ENCODE results near the gene SGTA. TPM values are rescaled to one million over a fixed set of nuclear protein-coding genes. Genes with fewer than 3 reads are reported as not detected.
A peak's percentile ranks its signal among the peaks of the same experiment; 100 is the strongest.

The SGTA gene
- total RNA-seq, 1 donor from 2014 or later: 49.1 TPM

DNA sequence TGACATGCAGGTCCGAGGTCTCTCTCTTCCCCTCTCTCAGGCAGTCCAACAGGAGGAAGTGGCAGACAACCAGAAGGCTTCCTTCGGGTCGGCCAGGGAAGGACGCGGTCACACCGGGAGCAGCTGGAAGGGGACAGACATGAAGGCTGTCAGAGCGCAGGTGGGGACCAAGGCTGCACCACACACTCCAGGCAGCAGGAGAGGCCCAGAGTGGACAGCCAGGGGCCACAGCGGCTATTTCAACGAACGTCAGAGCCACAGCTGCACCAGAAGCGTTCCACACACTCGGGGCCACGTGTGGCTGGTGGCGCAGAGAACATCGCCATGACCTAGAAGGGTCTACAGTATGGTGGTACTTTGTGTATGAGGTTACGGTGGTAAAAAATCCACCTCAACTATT, 27.3 kb downstream of the SGTA start:
- no peak for DNase-seq (ENCODE audit: low read depth, low spot score)

DNA sequence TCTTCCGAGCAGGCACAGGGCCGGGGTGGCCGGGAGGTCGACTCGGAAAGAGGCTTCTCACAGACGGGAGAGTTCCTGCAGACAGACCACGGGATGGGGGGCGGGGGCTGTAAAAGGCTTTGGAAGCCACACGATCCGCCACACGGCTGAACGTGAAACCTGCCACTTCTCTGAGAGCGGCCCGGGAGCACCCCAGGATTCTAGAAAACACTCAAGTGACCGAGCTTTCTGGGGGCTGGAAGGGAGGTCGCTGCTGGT, 27.7 kb downstream of the SGTA start:
- DNase-seq (ENCODE audit: low read depth, low spot score): no peak

GRCh38 chr19:2754659-2755447, 28.2 kb downstream of the SGTA start:
- no peak for DNase-seq (ENCODE audit: low read depth, low spot score)

DNA sequence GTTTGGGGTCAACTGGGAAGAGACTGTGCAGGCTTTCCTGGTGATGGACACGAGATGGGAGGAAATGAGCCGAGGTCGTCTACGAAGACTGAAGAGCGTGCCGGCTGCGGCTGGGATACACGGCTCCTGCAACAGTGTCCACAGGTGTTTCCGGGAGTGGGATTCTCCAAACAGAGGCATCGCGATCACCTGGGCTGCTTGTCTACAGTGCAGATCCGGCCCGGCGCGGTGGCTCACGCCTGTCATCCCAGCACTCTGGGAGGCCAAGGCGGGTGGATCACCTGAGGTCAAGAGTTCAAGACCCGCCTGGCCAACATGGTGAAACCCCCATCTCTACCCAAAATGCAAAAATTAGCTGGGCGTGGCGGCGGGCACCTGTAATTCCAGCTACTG, 31.6 kb downstream of the SGTA start:
- DNase-seq (ENCODE audit: low read depth, low spot score): no peak

- DNase-seq (ENCODE audit: low read depth, low spot score): no peak
These were observed 32.1 kb downstream of the SGTA start for GRCh38 chr19:2750808-2751437.

- no peak for DNase-seq (ENCODE audit: low read depth, low spot score)
These were observed 35.7 kb downstream of the SGTA start for GRCh38 chr19:2747349-2747748.

GRCh38 chr19:2744113-2744512, 39.0 kb downstream of the SGTA start:
- no peak for DNase-seq (ENCODE audit: low read depth, low spot score)

DNA sequence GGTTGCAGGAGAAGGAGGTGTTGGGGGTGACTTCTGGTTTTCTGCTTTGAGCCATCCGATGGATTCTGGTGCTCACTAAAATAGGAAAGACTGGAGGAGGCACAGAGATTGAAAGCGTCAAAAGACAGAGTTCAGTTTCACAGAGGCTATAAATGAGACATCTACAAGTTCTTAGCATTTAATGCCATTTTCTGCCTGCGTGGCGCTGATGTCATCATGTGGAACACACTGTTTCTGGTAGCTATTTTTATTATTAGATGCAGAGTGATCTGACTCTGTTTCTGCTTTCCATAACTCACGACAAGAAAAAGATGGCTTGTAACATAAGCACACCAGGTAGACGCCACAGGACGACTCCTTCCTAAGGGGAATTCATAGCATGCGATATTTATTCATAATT, 40.0 kb downstream of the SGTA start:
- DNase-seq (ENCODE audit: low read depth, low spot score): no peak

DNA sequence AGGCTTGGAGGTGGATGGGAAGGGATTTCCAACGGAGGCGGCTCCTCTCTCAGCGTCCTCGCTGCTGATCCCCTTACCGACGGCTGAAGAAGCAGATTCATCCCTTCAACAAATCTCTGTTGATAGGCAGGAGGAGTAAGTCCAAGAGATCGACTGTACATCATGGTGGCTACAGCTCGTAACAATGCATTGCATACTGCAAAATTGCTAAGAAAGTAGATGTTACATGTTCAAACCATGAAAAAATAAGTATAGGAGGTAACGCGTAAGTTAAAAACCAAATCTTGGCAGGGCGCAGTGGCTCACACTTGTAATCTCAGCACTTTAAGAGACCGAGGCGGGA, 42.8 kb downstream of the SGTA start:
- no peak for DNase-seq (ENCODE audit: low read depth, low spot score)

DNA sequence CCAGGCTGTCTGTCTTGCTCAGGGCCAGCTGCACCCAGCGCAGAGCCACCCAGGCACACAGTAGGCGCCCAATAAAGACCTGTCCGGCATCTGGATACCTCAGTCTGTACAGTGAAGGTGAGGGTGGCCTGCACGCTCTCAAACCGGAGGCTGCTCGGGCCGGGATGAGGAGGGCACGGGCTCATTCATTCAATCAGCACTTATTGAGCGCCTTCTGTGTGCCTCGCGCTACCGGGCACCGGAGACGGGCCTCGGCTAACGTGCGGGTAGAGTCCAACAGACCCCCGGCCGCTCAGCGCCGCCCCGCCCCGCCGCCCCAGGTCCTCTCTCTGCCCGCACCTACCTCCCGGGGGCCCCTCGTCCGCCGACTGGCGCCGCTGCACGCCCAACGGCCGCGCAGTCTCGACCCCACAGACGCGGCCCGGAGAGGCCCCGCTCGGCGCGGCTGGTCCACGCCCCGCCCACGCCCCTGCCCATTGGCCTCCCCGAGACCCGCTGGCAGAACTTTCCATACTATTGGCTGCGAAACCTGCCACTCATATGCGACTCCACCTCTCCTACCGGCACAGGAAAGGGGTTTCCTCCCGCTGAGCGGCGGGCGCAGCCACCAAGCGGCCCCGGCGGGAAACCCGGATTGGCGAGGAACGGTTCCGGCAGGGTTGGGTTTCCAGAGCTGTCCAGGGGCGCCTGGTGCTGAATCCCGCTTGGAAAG, 43.3 kb downstream of the SGTA start, which contains the start of gene SLC39A3:
Gene SLC39A3, minus strand, starts transcription at position 416 of the 712 bp plus-strand sequence. CDS start 2,760 bp downstream, outside the sequence.
- DNase-seq (ENCODE audit: low read depth, low spot score): peak; percentile 96

GRCh38 chr19:2736550-2737190, 46.4 kb downstream of the SGTA start:
- DNase-seq (ENCODE audit: low read depth, low spot score): no peak

GRCh38 chr19:2735374-2735773, 47.7 kb downstream of the SGTA start:
- no peak for DNase-seq (ENCODE audit: low read depth, low spot score)

DNA sequence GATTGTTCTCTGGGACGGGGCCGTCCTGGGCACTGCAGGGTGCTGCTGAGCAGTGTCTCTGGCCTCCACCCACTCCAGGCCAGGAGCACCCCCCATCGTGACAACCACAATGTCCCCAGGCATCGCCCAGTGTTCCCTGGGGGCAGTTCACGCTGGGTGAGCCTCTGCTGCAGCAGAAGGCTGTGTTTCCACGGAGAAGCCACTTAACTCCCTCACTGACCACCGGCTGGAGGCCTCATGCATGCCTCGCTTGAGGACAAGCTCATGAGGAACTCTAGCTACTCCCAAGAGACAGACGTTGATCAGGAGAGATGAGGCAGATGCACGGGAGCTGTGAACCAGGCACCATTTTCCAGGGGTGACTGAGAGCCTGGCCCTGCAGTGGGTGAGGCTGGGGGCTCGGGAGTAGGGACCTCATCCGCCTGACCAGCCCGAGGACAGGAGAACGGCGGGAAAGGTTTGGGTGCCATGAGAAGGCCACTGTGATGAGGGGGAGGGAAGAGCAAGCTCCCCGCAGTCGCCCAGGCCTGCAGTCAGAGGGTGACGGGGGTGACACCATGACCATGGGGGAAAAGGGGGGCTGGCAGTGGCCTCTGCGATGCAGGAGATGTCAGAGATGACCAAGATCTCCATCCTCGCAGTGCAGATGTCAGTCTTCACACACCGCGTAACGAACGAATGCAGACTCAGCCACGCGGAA, 48.3 kb downstream of the SGTA start:
- DNase-seq (ENCODE audit: low read depth, low spot score): no peak

DNA sequence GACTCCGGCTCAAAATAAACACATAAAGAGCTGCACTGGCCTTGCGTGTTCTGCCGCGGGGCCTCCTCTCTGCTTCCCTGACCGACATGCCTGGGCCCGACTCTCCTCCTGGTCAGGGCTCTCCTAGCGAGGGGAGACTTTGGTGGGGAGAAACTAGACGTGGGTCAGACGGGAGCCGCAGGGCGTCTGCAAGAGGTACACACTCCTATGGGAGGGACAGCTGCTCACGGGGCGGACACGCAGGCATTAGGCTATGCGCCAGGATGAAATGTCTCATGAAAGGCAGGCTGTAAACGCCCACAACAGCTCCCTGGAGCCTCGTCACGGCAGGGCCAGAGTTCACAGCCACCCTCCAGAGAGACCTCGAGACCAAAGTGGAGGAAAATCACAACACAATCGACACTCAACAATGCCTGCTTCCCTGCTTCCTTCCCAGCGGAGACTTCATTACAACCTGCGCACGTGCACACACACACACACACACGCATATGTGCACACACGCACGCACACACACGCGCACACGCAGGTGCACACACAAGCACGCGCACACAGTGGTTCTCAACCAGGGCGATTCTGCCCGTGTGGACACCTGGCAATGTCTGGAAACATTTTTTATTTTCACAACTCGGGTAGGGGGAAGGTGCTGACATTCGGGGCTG, 49.0 kb downstream of the SGTA start:
- no peak for DNase-seq (ENCODE audit: low read depth, low spot score)

GRCh38 chr19:2732883-2733282, 50.2 kb downstream of the SGTA start:
- DNase-seq (ENCODE audit: low read depth, low spot score): no peak

- DNase-seq (ENCODE audit: low read depth, low spot score): no peak
These were observed 50.8 kb downstream of the SGTA start for GRCh38 chr19:2732157-2732725.

DNA sequence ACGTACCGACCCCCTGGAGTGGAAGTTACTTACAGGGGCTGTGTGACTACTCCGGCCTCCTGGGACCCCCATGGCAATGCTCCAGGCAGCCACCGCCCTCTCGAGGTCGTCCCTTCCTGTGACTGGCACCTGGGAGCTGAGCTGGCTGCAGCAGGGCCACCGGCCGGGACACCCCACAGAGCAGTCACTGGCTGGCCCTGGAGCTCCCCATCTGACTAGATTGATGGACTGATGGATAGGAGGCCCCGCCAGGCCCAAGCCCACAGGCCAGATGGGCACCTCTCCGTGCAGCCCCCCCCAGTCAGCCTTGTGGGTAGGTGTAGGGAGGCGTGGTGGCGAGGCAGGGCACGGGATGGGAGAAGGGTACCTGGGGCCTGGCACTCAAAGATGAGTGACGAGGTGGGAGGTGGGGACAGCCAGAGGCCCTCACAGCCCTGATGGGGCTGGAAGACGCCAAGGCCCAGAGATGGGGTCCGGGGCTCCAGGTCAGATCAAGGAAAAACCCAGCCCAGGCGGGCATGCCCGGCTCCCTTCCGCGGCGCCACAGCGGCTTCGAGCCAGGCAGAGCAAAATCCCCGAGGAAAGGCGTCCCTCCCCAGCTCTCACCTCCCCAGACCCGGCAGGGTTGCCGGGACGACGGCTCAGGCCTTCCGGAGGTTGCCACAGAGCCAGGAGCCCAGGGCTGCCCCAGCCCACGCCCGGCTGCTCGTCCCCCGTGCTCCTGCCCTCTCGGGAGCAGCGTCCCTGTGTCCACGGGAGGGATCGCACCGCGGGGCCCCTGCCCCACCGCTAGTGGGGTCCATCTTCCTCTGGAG, 51.7 kb downstream of the SGTA start:
- DNase-seq (ENCODE audit: low read depth, low spot score): no peak

- DNase-seq (ENCODE audit: low read depth, low spot score): no peak
These were observed 52.9 kb downstream of the SGTA start for GRCh38 chr19:2729943-2730818.
